Measurements from ENCODE around the gene THBD.

The THBD gene

GRCh38 chr20:23061734-23062561, 12.5 kb upstream of the THBD start:
- Histone ChIP-seq H3K36me3 (no peaks in the 10 kb centered on the region), H3K4me1 (no peaks in the 10 kb centered on the region), H3K4me3 (ENCODE audit: low read depth, low read length) (no peak overlapping the region), H3K9me3 (no peaks in the 10 kb centered on the region), H3K27me3 (no peaks in the 10 kb centered on the region)
- no peak for TF ChIP-seq CTCF (IDR thresholded peaks at IDR 0.05; ENCODE audit: low read depth, low read length)
- no peak for DNase-seq

GRCh38 chr20:23061262-23061661, 11.8 kb upstream of the THBD start:
- H3K4me1 ChIP-seq, result no peaks in the 10 kb centered on the region
- no peaks in the 10 kb centered on the region for H3K27me3 ChIP-seq
- H3K9me3 ChIP-seq, result no peaks in the 10 kb centered on the region
- no peak for TF ChIP-seq CTCF (IDR thresholded peaks at IDR 0.05; ENCODE audit: low read depth, low read length)
- H3K36me3 ChIP-seq, result no peaks in the 10 kb centered on the region
- no peak for DNase-seq
- H3K4me3 ChIP-seq (ENCODE audit: low read depth, low read length), result no peak overlapping the region

GRCh38 chr20:23060629-23061028, 11.2 kb upstream of the THBD start:
- no peak overlapping the region for H3K4me3 ChIP-seq (ENCODE audit: low read depth, low read length)
- no peak for TF ChIP-seq CTCF (IDR thresholded peaks at IDR 0.05; ENCODE audit: low read depth, low read length)
- no peaks in the 10 kb centered on the region for H3K4me1 ChIP-seq
- no peaks in the 10 kb centered on the region for H3K9me3 ChIP-seq
- no peaks in the 10 kb centered on the region for H3K36me3 ChIP-seq
- H3K27me3 ChIP-seq, result no peaks in the 10 kb centered on the region
- no peak for DNase-seq

GRCh38 chr20:23059846-23060245, 10.4 kb upstream of the THBD start:
- H3K4me1 ChIP-seq, result no peaks in the 10 kb centered on the region
- no peak for TF ChIP-seq CTCF (IDR thresholded peaks at IDR 0.05; ENCODE audit: low read depth, low read length)
- H3K4me3 ChIP-seq (ENCODE audit: low read depth, low read length), result no peak overlapping the region
- H3K9me3 ChIP-seq, result no peaks in the 10 kb centered on the region
- no peak for DNase-seq
- H3K27me3 ChIP-seq, result no peaks in the 10 kb centered on the region
- H3K36me3 ChIP-seq, result no peaks in the 10 kb centered on the region

- no peaks in the 10 kb centered on the region for H3K4me1 ChIP-seq
- DNase-seq, result no peak
- TF ChIP-seq CTCF (IDR thresholded peaks at IDR 0.05; ENCODE audit: low read depth, low read length), result no peak
- H3K27me3 ChIP-seq, result no peaks in the 10 kb centered on the region
- no peaks in the 10 kb centered on the region for H3K36me3 ChIP-seq
- no peaks in the 10 kb centered on the region for H3K9me3 ChIP-seq
- H3K4me3 ChIP-seq (ENCODE audit: low read depth, low read length), result no peak overlapping the region
These were observed 9.5 kb upstream of the THBD start for GRCh38 chr20:23059001-23059400.

GRCh38 chr20:23058240-23058639, 8.8 kb upstream of the THBD start:
- no peaks in the 10 kb centered on the region for H3K4me1 ChIP-seq
- TF ChIP-seq CTCF (IDR thresholded peaks at IDR 0.05; ENCODE audit: low read depth, low read length), result no peak
- no peak for DNase-seq
- H3K4me3 ChIP-seq (ENCODE audit: low read depth, low read length), result no peak overlapping the region
- no peaks in the 10 kb centered on the region for H3K27me3 ChIP-seq
- H3K9me3 ChIP-seq, result no peaks in the 10 kb centered on the region
- no peaks in the 10 kb centered on the region for H3K36me3 ChIP-seq

Measured in BE2C (cell line).